Gastrocnemius medialis (tissue), 4 donors: ENCODE results near the gene UPF1.

ENCODE experiments used
- POLR2A ChIP-seq, 2 donors: fragments of 450-650 bp; IDR thresholded peaks; one replicate each; pipeline ENCODE4 v1.6.1; 2017; ENCODE audit warnings: antibody characterized with exemption in 2 of 2, mild to moderate bottlenecking in 2 of 2, moderate library complexity in 2 of 2
- TF ChIP-seq, protein P1 (sequence below), 5 experiments: fragments of 450-650 bp in 3 of 5; fragments of 200-600 bp in 2 of 5; sonication (generic) in 2 of 5; IDR thresholded peaks in 4 of 5; conservative IDR thresholded peaks in 1 of 5; 1 replicate in 4 of 5; 2 replicates in 1 of 5; pipeline ENCODE4 v1.5.1; 2016 to 2019; ENCODE audit warnings: antibody characterized with exemption in 5 of 5, mild to moderate bottlenecking in 3 of 5, moderate library complexity in 3 of 5

DNA sequence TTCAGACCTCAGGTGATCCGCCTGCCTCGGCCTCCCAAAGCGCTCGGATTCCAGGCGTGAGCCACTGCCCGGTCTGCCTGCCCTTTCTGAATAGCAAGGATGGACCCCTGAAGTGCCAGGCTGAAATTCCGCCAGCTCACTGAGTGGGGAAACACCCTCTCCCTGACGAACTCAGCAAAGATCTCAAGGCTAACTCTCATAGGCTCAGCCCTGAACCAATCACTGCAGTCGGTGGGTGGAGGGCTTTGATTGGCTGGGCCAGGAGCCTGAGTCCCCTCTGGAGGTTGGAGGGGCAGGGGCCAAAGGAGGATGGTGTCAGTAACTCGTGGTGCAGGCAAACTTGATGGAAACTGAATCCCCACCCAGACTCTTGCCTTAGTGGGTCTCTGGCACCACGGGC is 29.4 kb upstream of the UPF1 start:
- TF ChIP-seq, protein P1, sequence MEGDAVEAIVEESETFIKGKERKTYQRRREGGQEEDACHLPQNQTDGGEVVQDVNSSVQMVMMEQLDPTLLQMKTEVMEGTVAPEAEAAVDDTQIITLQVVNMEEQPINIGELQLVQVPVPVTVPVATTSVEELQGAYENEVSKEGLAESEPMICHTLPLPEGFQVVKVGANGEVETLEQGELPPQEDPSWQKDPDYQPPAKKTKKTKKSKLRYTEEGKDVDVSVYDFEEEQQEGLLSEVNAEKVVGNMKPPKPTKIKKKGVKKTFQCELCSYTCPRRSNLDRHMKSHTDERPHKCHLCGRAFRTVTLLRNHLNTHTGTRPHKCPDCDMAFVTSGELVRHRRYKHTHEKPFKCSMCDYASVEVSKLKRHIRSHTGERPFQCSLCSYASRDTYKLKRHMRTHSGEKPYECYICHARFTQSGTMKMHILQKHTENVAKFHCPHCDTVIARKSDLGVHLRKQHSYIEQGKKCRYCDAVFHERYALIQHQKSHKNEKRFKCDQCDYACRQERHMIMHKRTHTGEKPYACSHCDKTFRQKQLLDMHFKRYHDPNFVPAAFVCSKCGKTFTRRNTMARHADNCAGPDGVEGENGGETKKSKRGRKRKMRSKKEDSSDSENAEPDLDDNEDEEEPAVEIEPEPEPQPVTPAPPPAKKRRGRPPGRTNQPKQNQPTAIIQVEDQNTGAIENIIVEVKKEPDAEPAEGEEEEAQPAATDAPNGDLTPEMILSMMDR (IDR thresholded peaks at IDR 0.05 in 4 of 5, conservative IDR thresholded peaks at IDR 0.05 in 1 of 5), result no peak
- TF ChIP-seq POLR2A (IDR thresholded peaks at IDR 0.05), result no peak
